Measurements from ENCODE around the gene ASTL.

Gene ASTL

GRCh38 chr2:96081042-96081441 lies 57.3 kb downstream of the ASTL start:
- no peak for TF ChIP-seq CTCF (IDR thresholded peaks at IDR 0.05; ENCODE audit: control insufficient read depth, extremely low read depth, insufficient read depth)
- no peak overlapping the region for H3K4me3 ChIP-seq (ENCODE audit: low read depth, low read length)
- DNase-seq (ENCODE audit: low read depth): no peak

- no peak for TF ChIP-seq CTCF (IDR thresholded peaks at IDR 0.05; ENCODE audit: control insufficient read depth, extremely low read depth, insufficient read depth)
- no peak for DNase-seq (ENCODE audit: low read depth)
- H3K4me3 ChIP-seq (ENCODE audit: low read depth, low read length): no peak overlapping the region
Measured at GRCh38 chr2:96075199-96075771, 63.0 kb downstream of the ASTL start.

- H3K4me3 ChIP-seq (ENCODE audit: low read depth, low read length): no peak overlapping the region
- TF ChIP-seq CTCF (IDR thresholded peaks at IDR 0.05; ENCODE audit: control insufficient read depth, extremely low read depth, insufficient read depth): no peak
- no peak for DNase-seq (ENCODE audit: low read depth)
Measured at GRCh38 chr2:96074156-96074555, 64.1 kb downstream of the ASTL start.

GRCh38 chr2:96073170-96073775 lies 65.0 kb downstream of the ASTL start:
- no peak for TF ChIP-seq CTCF (IDR thresholded peaks at IDR 0.05; ENCODE audit: control insufficient read depth, extremely low read depth, insufficient read depth)
- no peak overlapping the region for H3K4me3 ChIP-seq (ENCODE audit: low read depth, low read length)
- no peak for DNase-seq (ENCODE audit: low read depth)

All from LNCaP clone FGC (cell line).